ENCODE data around the gene PCDH9. TPM values are rescaled to one million over a fixed set of nuclear protein-coding genes. Genes with fewer than 3 reads are reported as not detected.

The PCDH9 gene
- total RNA-seq, 2 experiments from 2014 or later, result 0.20 to 0.23 TPM

GRCh38 chr13:66354879-66355751, 875.0 kb downstream of the PCDH9 start:
- DNase-seq, result no peak
- Mint-ChIP-seq H3K4me1 (no peaks in the 10 kb centered on the region), H3K27ac (no peak overlapping the region), H3K36me3 (no peaks in the 10 kb centered on the region), H3K9me3 (no peaks in the 10 kb centered on the region), H3K27me3 (no peaks in the 10 kb centered on the region), H3K4me3 (no peak overlapping the region)

GRCh38 chr13:66353664-66354063, 876.5 kb downstream of the PCDH9 start:
- H3K27ac Mint-ChIP-seq, result no peak overlapping the region
- H3K27me3 Mint-ChIP-seq, result no peaks in the 10 kb centered on the region
- no peak overlapping the region for H3K4me3 Mint-ChIP-seq
- no peaks in the 10 kb centered on the region for H3K9me3 Mint-ChIP-seq
- H3K4me1 Mint-ChIP-seq, result no peaks in the 10 kb centered on the region
- no peaks in the 10 kb centered on the region for H3K36me3 Mint-ChIP-seq
- DNase-seq, result no peak

- no peaks in the 10 kb centered on the region for H3K9me3 Mint-ChIP-seq
- DNase-seq, result no peak
- no peaks in the 10 kb centered on the region for H3K4me1 Mint-ChIP-seq
- no peaks in the 10 kb centered on the region for H3K36me3 Mint-ChIP-seq
- no peaks in the 10 kb centered on the region for H3K27me3 Mint-ChIP-seq
- H3K4me3 Mint-ChIP-seq, result no peak overlapping the region
- H3K27ac Mint-ChIP-seq, result no peak overlapping the region
Measured at GRCh38 chr13:66349966-66350365, 880.2 kb downstream of the PCDH9 start.

GRCh38 chr13:66348745-66349690, 881.1 kb downstream of the PCDH9 start:
- Mint-ChIP-seq H3K27me3 (no peaks in the 10 kb centered on the region), H3K4me1 (no peaks in the 10 kb centered on the region), H3K9me3 (no peaks in the 10 kb centered on the region), H3K36me3 (no peaks in the 10 kb centered on the region), H3K27ac (no peak overlapping the region), H3K4me3 (no peak overlapping the region)
- no peak for DNase-seq

GRCh38 chr13:66347486-66348117, 882.5 kb downstream of the PCDH9 start:
- Mint-ChIP-seq H3K4me1 (no peaks in the 10 kb centered on the region), H3K27me3 (no peaks in the 10 kb centered on the region), H3K4me3 (no peak overlapping the region), H3K27ac (no peak overlapping the region), H3K9me3 (no peaks in the 10 kb centered on the region), H3K36me3 (no peaks in the 10 kb centered on the region)
- no peak for DNase-seq

- H3K4me3 Mint-ChIP-seq, result no peak overlapping the region
- H3K4me1 Mint-ChIP-seq, result no peaks in the 10 kb centered on the region
- H3K9me3 Mint-ChIP-seq, result no peaks in the 10 kb centered on the region
- H3K27ac Mint-ChIP-seq, result no peak overlapping the region
- no peaks in the 10 kb centered on the region for H3K27me3 Mint-ChIP-seq
- no peak for DNase-seq
- H3K36me3 Mint-ChIP-seq, result no peaks in the 10 kb centered on the region
Measured at GRCh38 chr13:66345971-66346370, 884.2 kb downstream of the PCDH9 start.

GRCh38 chr13:66345518-66345810, 884.7 kb downstream of the PCDH9 start:
- Mint-ChIP-seq H3K27me3 (no peaks in the 10 kb centered on the region), H3K4me3 (no peak overlapping the region), H3K4me1 (no peaks in the 10 kb centered on the region), H3K27ac (no peak overlapping the region), H3K9me3 (no peaks in the 10 kb centered on the region), H3K36me3 (no peaks in the 10 kb centered on the region)
- no peak for DNase-seq

GRCh38 chr13:66344805-66345517, 885.2 kb downstream of the PCDH9 start:
- no peaks in the 10 kb centered on the region for H3K4me1 Mint-ChIP-seq
- DNase-seq, result no peak
- H3K9me3 Mint-ChIP-seq, result no peaks in the 10 kb centered on the region
- no peaks in the 10 kb centered on the region for H3K36me3 Mint-ChIP-seq
- H3K4me3 Mint-ChIP-seq, result no peak overlapping the region
- H3K27ac Mint-ChIP-seq, result no peak overlapping the region
- no peaks in the 10 kb centered on the region for H3K27me3 Mint-ChIP-seq

- DNase-seq, result no peak
- H3K4me3 Mint-ChIP-seq, result no peak overlapping the region
- no peaks in the 10 kb centered on the region for H3K9me3 Mint-ChIP-seq
- no peaks in the 10 kb centered on the region for H3K4me1 Mint-ChIP-seq
- no peaks in the 10 kb centered on the region for H3K27me3 Mint-ChIP-seq
- H3K27ac Mint-ChIP-seq, result no peak overlapping the region
- no peaks in the 10 kb centered on the region for H3K36me3 Mint-ChIP-seq
Measured at GRCh38 chr13:66343224-66343828, 886.8 kb downstream of the PCDH9 start.

- Mint-ChIP-seq H3K4me1 (no peaks in the 10 kb centered on the region), H3K9me3 (no peaks in the 10 kb centered on the region), H3K36me3 (no peaks in the 10 kb centered on the region), H3K27me3 (no peaks in the 10 kb centered on the region), H3K4me3 (no peak overlapping the region), H3K27ac (no peak overlapping the region)
- DNase-seq, result no peak
Measured at GRCh38 chr13:66341635-66342377, 888.3 kb downstream of the PCDH9 start.

- Mint-ChIP-seq H3K4me1 (no peaks in the 10 kb centered on the region), H3K27me3 (no peaks in the 10 kb centered on the region), H3K4me3 (no peak overlapping the region), H3K27ac (no peak overlapping the region), H3K9me3 (no peaks in the 10 kb centered on the region), H3K36me3 (no peaks in the 10 kb centered on the region)
- DNase-seq, result no peak
Measured at GRCh38 chr13:66339214-66339613, 890.9 kb downstream of the PCDH9 start.

- H3K9me3 Mint-ChIP-seq, result no peaks in the 10 kb centered on the region
Measured at GRCh38 chr13:66338542-66338941, 891.6 kb downstream of the PCDH9 start.

GRCh38 chr13:66335626-66336025, 894.5 kb downstream of the PCDH9 start:
- no peak for DNase-seq
- no peaks in the 10 kb centered on the region for H3K4me1 Mint-ChIP-seq
- H3K27ac Mint-ChIP-seq, result no peak overlapping the region
- H3K4me3 Mint-ChIP-seq, result no peak overlapping the region
- no peaks in the 10 kb centered on the region for H3K36me3 Mint-ChIP-seq
- H3K9me3 Mint-ChIP-seq, result no peaks in the 10 kb centered on the region
- no peaks in the 10 kb centered on the region for H3K27me3 Mint-ChIP-seq

More at GRCh38 chr13:66338542-66338941, 891.6 kb downstream of the PCDH9 start:
- no peak overlapping the region for H3K27ac Mint-ChIP-seq
- H3K4me1 Mint-ChIP-seq, result no peaks in the 10 kb centered on the region
- DNase-seq, result no peak
- H3K4me3 Mint-ChIP-seq, result no peak overlapping the region
- H3K36me3 Mint-ChIP-seq, result no peaks in the 10 kb centered on the region
- H3K27me3 Mint-ChIP-seq, result no peaks in the 10 kb centered on the region

GRCh38 chr13:66329988-66330451, 900.1 kb downstream of the PCDH9 start:
- Mint-ChIP-seq H3K27me3 (no peaks in the 10 kb centered on the region), H3K4me3 (no peak overlapping the region), H3K9me3 (no peaks in the 10 kb centered on the region), H3K27ac (no peak overlapping the region), H3K4me1 (peaks cover 3% of the 10 kb centered on the region), H3K36me3 (no peaks in the 10 kb centered on the region)
- no peak for DNase-seq

All from activated naive CD8-positive, alpha-beta T cell treated with anti-CD3 and anti-CD28 coated beads for 36 hours (primary cell).